K562 (cell line): ENCODE measurements around the gene GRIK3. TPM values are rescaled to one million over a fixed set of nuclear protein-coding genes. Genes with fewer than 3 reads are reported as not detected.

Source experiments
- ATAC-seq: fragments of 200-7000 bp; cut with Tn5 transposase; 3 replicates; pipeline ENCODE4 v1.9.1; 2020; ENCODE audit warnings: moderate library complexity
- BruUV-seq: library from RNA; stranded (reverse); fragments of 400-500 nt; replicated peaks from 2 replicates; lab custom pipeline; 2021; lab: Mats Ljungman, UMichigan
- CTCF ChIA-PET: fragments of 300-600 bp; formaldehyde crosslinking; extraction: SDS; loops from one replicate; lab custom pipeline; 2021; ENCODE audit warnings: low intra/inter-chr PET ratio; lab: Yijun Ruan, JAX
- POLR2A ChIA-PET: fragments of 300-600, 350-650 bp; sonication (Branson Sonifier 250); formaldehyde crosslinking; extraction: SDS; loops from one replicate; lab custom pipeline; 2021; ENCODE audit warnings: antibody characterized with exemption, inconsistent platforms; lab: Yijun Ruan, JAX
- DNase-seq, 4 experiments: peaks; one replicate each; pipeline versions ENCODE4 v3.0.0 to v3.0.0-alpha.2; 2011 to 2018; ENCODE audit warnings: low spot score in 3 of 4, mixed read lengths in 3 of 4; ENCODE audit errors: extremely low read depth in 1 of 4
- FAIRE-seq: peaks from 2 replicates; lab custom pipeline; 2011; peaks lifted over from hg19 to GRCh38; lab: Jason Lieb, UNC
- H2AFZ ChIP-seq: 2 replicates; pipeline ENCODE4 v1.6.0; 2011; ENCODE audit warnings: low read depth, low read length, control low read depth, inconsistent platforms
- H3K27ac ChIP-seq: fragments of 200-600 bp; 3 replicates; pipeline ENCODE4 v1.8.0; 2011; ENCODE audit warnings: low read depth, mild to moderate bottlenecking, control low read depth, inconsistent platforms, low read length, moderate library complexity, mixed read lengths; ENCODE audit errors: extremely low read depth
- H3K27me3 ChIP-seq, 2 experiments: fragments of 300-600 bp in 1 of 2; 2 replicates in 1 of 2; 3 replicates in 1 of 2; pipeline versions ENCODE4 v1.6.0 to v1.8.0; 2011; ENCODE audit warnings: inconsistent platforms in 2 of 2, low read length in 2 of 2, mild to moderate bottlenecking in 1 of 2, mixed read lengths in 1 of 2, moderate library complexity in 1 of 2; ENCODE audit not compliant: control insufficient read depth in 2 of 2, insufficient read depth in 2 of 2
- H3K36me3 ChIP-seq: fragments of 300-600 bp; 3 replicates; pipeline ENCODE4 v1.8.0; 2011; ENCODE audit warnings: mild to moderate bottlenecking, low read length, inconsistent platforms; ENCODE audit not compliant: control insufficient read depth, insufficient read depth
- H3K4me1 ChIP-seq, 2 experiments: fragments of 200-600 bp in 1 of 2; replicated peaks in 1 of 2; 2 replicates in 1 of 2; 3 replicates in 1 of 2; pipeline versions ENCODE4 v1.5.1 to v1.8.0; 2011; ENCODE audit warnings: inconsistent platforms in 2 of 2, low read length in 2 of 2, mild to moderate bottlenecking in 1 of 2, mixed read lengths in 1 of 2, moderate library complexity in 1 of 2; ENCODE audit not compliant: control insufficient read depth in 2 of 2, insufficient read depth in 2 of 2
- H3K4me2 ChIP-seq: 2 replicates; pipeline ENCODE4 v1.6.1; 2011; ENCODE audit warnings: low read length, control low read depth, inconsistent platforms, mixed read lengths; ENCODE audit not compliant: insufficient read depth
- H3K4me3 ChIP-seq: fragments of 200-600 bp; sonication (generic), shearing (Covaris generic); 2 replicates; pipeline ENCODE4 v1.5.1; 2016; ENCODE audit warnings: control low read depth, inconsistent platforms
- H3K79me2 ChIP-seq: fragments of 200-600 bp; 3 replicates; pipeline ENCODE4 v1.8.0; 2011; ENCODE audit warnings: low read length, inconsistent platforms; ENCODE audit not compliant: control insufficient read depth, insufficient read depth
- H3K9ac ChIP-seq, 2 experiments: 2 replicates each; pipeline versions ENCODE4 v1.6.0 to v1.6.1; 2011; ENCODE audit warnings: low read depth in 2 of 2, low read length in 2 of 2, control low read depth in 1 of 2, inconsistent platforms in 1 of 2, mild to moderate bottlenecking in 1 of 2, mixed read lengths in 1 of 2; ENCODE audit not compliant: insufficient read depth in 1 of 2
- H3K9me1 ChIP-seq: one replicate; pipeline ENCODE4 v1.6.0; 2011; ENCODE audit warnings: inconsistent platforms, mild to moderate bottlenecking, low read length, moderate library complexity; ENCODE audit not compliant: control insufficient read depth, insufficient read depth
- H3K9me3 ChIP-seq: replicated peaks from 2 replicates; pipeline ENCODE4 v1.5.1; 2011; ENCODE audit warnings: low read depth, low read length, inconsistent platforms; ENCODE audit not compliant: control insufficient read depth, insufficient read depth
- H4K20me1 ChIP-seq: replicated peaks from 2 replicates; pipeline ENCODE4 v1.6.1; 2011; ENCODE audit warnings: low read length, inconsistent platforms, mixed read lengths; ENCODE audit not compliant: control insufficient read depth, insufficient read depth
- ADNP ChIP-seq: fragments of 200-800 bp; sonication (Bioruptor generic); IDR thresholded peaks from 2 replicates; pipeline ENCODE4 v1.6.1; 2016; ENCODE audit warnings: missing genetic modification characterization, missing compliant biosample characterization
- CBX8 ChIP-seq: fragments of 200-600 bp; sonication (generic); IDR thresholded peaks from 2 replicates; pipeline ENCODE4 v1.6.1; 2012; ENCODE audit warnings: borderline replicate concordance, mixed run types, low read depth, mild to moderate bottlenecking, moderate library complexity, mixed read lengths, low read length, control low read depth, inconsistent platforms; ENCODE audit not compliant: poor library complexity, severe bottlenecking; ENCODE audit errors: extremely low read depth
- ELF2 ChIP-seq: fragments of 250-450 bp; sonication (Bioruptor Pico); IDR thresholded peaks from 2 replicates; pipeline ENCODE4 v1.5.0; 2021; ENCODE audit warnings: mild to moderate bottlenecking
- ESRRA ChIP-seq: fragments of 450-650 bp; IDR thresholded peaks from 2 replicates; pipeline ENCODE4 v1.6.1; 2014; ENCODE audit warnings: low read depth, mild to moderate bottlenecking, moderate library complexity, borderline replicate concordance
- FOSL1 ChIP-seq: fragments of 200-800 bp; sonication (Bioruptor generic); conservative IDR thresholded peaks from 2 replicates; pipeline ENCODE4 v1.6.1; 2016; ENCODE audit warnings: missing genetic modification characterization, missing compliant biosample characterization
- GABPB2 ChIP-seq: fragments of 250-450 bp; sonication (Bioruptor Pico); conservative IDR thresholded peaks from 2 replicates; pipeline ENCODE4 v1.5.1; 2021; ENCODE audit warnings: mild to moderate bottlenecking
- HIVEP1 ChIP-seq: fragments of 250-450 bp; sonication (Bioruptor Pico); IDR thresholded peaks from 2 replicates; pipeline ENCODE4 v1.4.0; 2020; ENCODE audit warnings: mild to moderate bottlenecking
- SFPQ ChIP-seq: fragments of 200-400 bp; formaldehyde crosslinking; IDR thresholded peaks from 2 replicates; pipeline ENCODE4 v1.6.1; 2017; ENCODE audit warnings: mild to moderate bottlenecking, low read depth, low read length, moderate library complexity
- SLC30A9 ChIP-seq: fragments of 250-450 bp; sonication (Bioruptor Pico); IDR thresholded peaks from 2 replicates; pipeline ENCODE4 v1.8.0; 2022; ENCODE audit warnings: mild to moderate bottlenecking, moderate library complexity
- TCFL5 ChIP-seq: fragments of 250-450 bp; sonication (Bioruptor Pico); conservative IDR thresholded peaks from 2 replicates; pipeline ENCODE4 v1.6.1; 2021; ENCODE audit warnings: mild to moderate bottlenecking, moderate library complexity, matching md5 sums
- THRA ChIP-seq: fragments of 450-650 bp; IDR thresholded peaks from 2 replicates; pipeline ENCODE4 v1.6.1; 2017; ENCODE audit warnings: mild to moderate bottlenecking, moderate library complexity
- ZNF184 ChIP-seq: sonication (generic); formaldehyde crosslinking; IDR thresholded peaks from 2 replicates; pipeline ENCODE4 v1.5.0; 2020; ENCODE audit warnings: missing genetic modification reagents
- ZNF695 ChIP-seq: fragments of 450-650 bp; formaldehyde crosslinking; IDR thresholded peaks from 2 replicates; pipeline ENCODE4 v1.4.0; 2020; ENCODE audit warnings: mild to moderate bottlenecking, moderate library complexity
- WGBS: fragments of 100-300 bp; shearing (Covaris generic); methylation state at CpG from one replicate; pipeline ENCODE4 v1.1.6; 2016; ENCODE audit warnings: low coverage, mixed read lengths; ENCODE audit not compliant: insufficient coverage; ENCODE audit errors: missing lambda C conversion rate; 5-methylcytosine and 5-hydroxymethylcytosine counted together
- in situ Hi-C: fragments of 300-500 bp; cut with MboI; formaldehyde crosslinking; loops from 4 replicates; pipeline ENCODE4 v1.15.0; 2018; ENCODE audit warnings: inconsistent platforms, mixed read lengths
- intact Hi-C: fragments of 100-400 bp; cut with micrococcal nuclease; formaldehyde crosslinking; loops from 2 replicates; pipeline ENCODE4 v1.14.2; 2022
- polyA plus RNA-seq, 8 experiments: library from polyadenylated mRNA; depleted of rRNA in 4 of 8; stranded (reverse) in 5 of 8; unstranded in 3 of 8; fragments of >200 nt; fragmentation: Nextera tagmentation in 2 of 8; fragmentation: Illumina TruSeq in 1 of 8; extraction: Ambion mirVana in 2 of 8; extraction: Trizol in 1 of 8; gene quantifications; 2 replicates each; pipeline versions ENCODE4 v1.2.1 to v1.2.3, GENCODE V29; 2011 to 2014; ENCODE audit warnings: inconsistent platforms in 1 of 8, missing spikeins in 1 of 8
- total RNA-seq, 7 experiments: library from RNA; depleted of rRNA in 6 of 7; stranded (reverse); fragments of >200 nt in 6 of 7; fragmentation: Illumina TruSeq in 2 of 7; extraction: Trizol in 2 of 7; gene quantifications; 2 replicates each; pipeline versions ENCODE4 v1.2.1 to v1.2.3, GENCODE V29; 2011 to 2021; ENCODE audit warnings: low replicate concordance in 1 of 7

GRIK3 gene
- total and polyA plus RNA-seq, 9 of the 15 experiments (the other 6 are each of a cell fraction or from before 2014, with no cell fraction given), result not detected

GRCh38 chr1:36858981-36859380, 175.3 kb downstream of the GRIK3 start:
- ChIA-PET POLR2A (no interaction called here), CTCF (no interaction called here)
- Histone ChIP-seq H3K27ac (no peak overlapping the region), H3K4me3 (no peak overlapping the region), H3K36me3 (no peaks in the 10 kb centered on the region), H3K9ac (peak overlapping the region in 1 of 2 experiments; percentile 27; a peak in 1 of 4 replicates), H3K9me3 (no peaks in the 10 kb centered on the region), H3K4me1 (no peaks in the 10 kb centered on the region), H3K4me2 (no peak overlapping the region), H3K9me1 (no peaks in the 10 kb centered on the region), H3K79me2 (no peaks in the 10 kb centered on the region), H3K27me3 (peaks cover 28 to 48% of the 10 kb centered on the region in 2 experiments; a peak in 4 of 5 replicates), H4K20me1 (peaks cover 39% of the 10 kb centered on the region; the same call in 1 of the 2 replicates), H2AFZ (no peak overlapping the region)
- no TSS peak for BruUV-seq
- in situ Hi-C loops (no loop called here), intact Hi-C loops (no loop called here)
- TF ChIP-seq ZNF695 (CRISPR knock-in tag), result no peak
- TF ChIP-seq THRA, result no peak
- no peak for DNase-seq
- ATAC-seq, result no peak
- WGBS, result 2% methylated on average over 14 of the region's 14 CpGs
- no peak for FAIRE-seq

- Histone ChIP-seq H3K4me2 (no peak overlapping the region), H3K4me3 (no peak overlapping the region), H3K36me3 (no peaks in the 10 kb centered on the region), H3K79me2 (no peaks in the 10 kb centered on the region), H4K20me1 (peaks cover 39% of the 10 kb centered on the region; the same call in 1 of the 2 replicates), H3K27me3 (peaks cover 32 to 52% of the 10 kb centered on the region in 2 experiments; a peak in 4 of 5 replicates), H3K27ac (no peak overlapping the region), H2AFZ (no peak overlapping the region), H3K9me1 (no peaks in the 10 kb centered on the region), H3K9ac (no peak overlapping the region), H3K9me3 (no peaks in the 10 kb centered on the region), H3K4me1 (no peaks in the 10 kb centered on the region)
- CTCF ChIA-PET, result no interaction called here
- intact Hi-C loops (no loop called here), in situ Hi-C loops (no loop called here)
- 0% methylated on average over 5 of the region's 5 CpGs for WGBS
- FAIRE-seq (no peak), ATAC-seq (no peak), DNase-seq (no peak)
- POLR2A ChIA-PET, result no interaction called here
- no TSS peak for BruUV-seq
- TF ChIP-seq ESRRA (peak; percentile 68; the same call in 1 of the 2 replicates), ZNF184 (no peak), ELF2 (no peak), GABPB2 (CRISPR knock-in tag) (no peak), ADNP (tag) (peak; percentile 60), CBX8 (no peak), HIVEP1 (no peak), SFPQ (no peak), FOSL1 (tag) (no peak), TCFL5 (CRISPR knock-in tag) (no peak), SLC30A9 (no peak)
Observed at GRCh38 chr1:36858553-36858952, 175.8 kb downstream of the GRIK3 start.
